Neural cell (in vitro differentiated cells): Measurements from ENCODE around the gene CDON. TPM values are rescaled to one million over a fixed set of nuclear protein-coding genes. Genes with fewer than 3 reads are reported as not detected.

Experiments used
- H2AFZ ChIP-seq: fragments of 200-600, 300-800 bp; sonication (generic), shearing (Covaris generic); 2 replicates; pipeline ENCODE4 v1.6.0; 2014; ENCODE audit warnings: low read depth, mild to moderate bottlenecking, antibody characterized with exemption, low read length, moderate library complexity
- H3F3A ChIP-seq: fragments of 200-600 bp; shearing (Covaris generic); 2 replicates; pipeline ENCODE4 v1.6.1; 2016; ENCODE audit warnings: mild to moderate bottlenecking, moderate library complexity, mixed read lengths, antibody characterized with exemption, low read length; ENCODE audit not compliant: insufficient read depth, poor library complexity, severe bottlenecking
- H3K27ac ChIP-seq: fragments of 200-600, 300-800 bp; sonication (generic), shearing (Covaris generic); 2 replicates; pipeline ENCODE4 v1.5.1; 2014; ENCODE audit warnings: mild to moderate bottlenecking, low read length, moderate library complexity
- H3K27me3 ChIP-seq: fragments of 300-800, 200-600 bp; sonication (generic), shearing (Covaris generic); 2 replicates; pipeline ENCODE4 v1.6.0; 2014; ENCODE audit warnings: mild to moderate bottlenecking, low read depth, low read length, moderate library complexity; ENCODE audit not compliant: insufficient read depth
- H3K36me3 ChIP-seq: fragments of 300-800, 200-600 bp; sonication (generic), shearing (Covaris generic); 2 replicates; pipeline ENCODE4 v1.5.1; 2014; ENCODE audit warnings: mild to moderate bottlenecking, antibody characterized with exemption, low read length, moderate library complexity; ENCODE audit not compliant: insufficient read depth
- H3K4me2 ChIP-seq: fragments of 300-800, 200-600 bp; sonication (generic), shearing (Covaris generic); 2 replicates; pipeline ENCODE4 v1.6.0; 2014; ENCODE audit warnings: mild to moderate bottlenecking, low read length
- H3K4me3 ChIP-seq: fragments of 300-800, 200-600 bp; sonication (generic), shearing (Covaris generic); 2 replicates; pipeline ENCODE4 v1.5.1; 2014; ENCODE audit warnings: mild to moderate bottlenecking, low read length, moderate library complexity
- H3K79me2 ChIP-seq: fragments of 200-600 bp; shearing (Covaris generic); replicated peaks from 2 replicates; pipeline ENCODE4 v1.6.0; 2014; ENCODE audit warnings: mild to moderate bottlenecking, low read length, moderate library complexity; ENCODE audit not compliant: insufficient read depth
- H3K9ac ChIP-seq: fragments of 300-800, 200-600 bp; sonication (generic), shearing (Covaris generic); 2 replicates; pipeline ENCODE4 v1.6.1; 2016; ENCODE audit warnings: mild to moderate bottlenecking, low read length, mixed read lengths
- H3K9me2 ChIP-seq: fragments of 200-600 bp; shearing (Covaris generic); 2 replicates; pipeline ENCODE4 v1.6.1; 2016; ENCODE audit warnings: mild to moderate bottlenecking, low read length, mixed read lengths; ENCODE audit not compliant: insufficient read depth
- H3K9me3 ChIP-seq: fragments of 200-600, 300-800 bp; sonication (generic), shearing (Covaris generic); 2 replicates; pipeline ENCODE4 v1.6.1; 2016; ENCODE audit warnings: mild to moderate bottlenecking, mixed run types, low read length, moderate library complexity, mixed read lengths
- H4K20me1 ChIP-seq: fragments of 200-600 bp; shearing (Covaris generic); 2 replicates; pipeline ENCODE4 v1.6.1; 2016; ENCODE audit warnings: mild to moderate bottlenecking, mixed run types; ENCODE audit not compliant: insufficient read depth
- CTCF ChIP-seq: fragments of 450-650 bp; IDR thresholded peaks from 2 replicates; pipeline ENCODE4 v1.5.1; 2014; ENCODE audit warnings: antibody characterized with exemption, mild to moderate bottlenecking, moderate library complexity; ENCODE audit not compliant: poor library complexity, severe bottlenecking
- EP300 ChIP-seq: fragments of 450-650 bp; conservative IDR thresholded peaks from 2 replicates; pipeline ENCODE4 v1.6.1; 2014; ENCODE audit warnings: antibody characterized with exemption, mild to moderate bottlenecking, moderate library complexity; ENCODE audit not compliant: poor library complexity, severe bottlenecking
- EZH2 ChIP-seq: fragments of 200-600, 300-800 bp; shearing (Covaris generic), sonication (generic); IDR thresholded peaks from 2 replicates; pipeline ENCODE4 v1.6.1; 2014; ENCODE audit warnings: antibody characterized with exemption, low read length, borderline replicate concordance, mild to moderate bottlenecking; ENCODE audit not compliant: insufficient read depth, poor library complexity, severe bottlenecking
- MXI1 ChIP-seq: fragments of 450-650 bp; conservative IDR thresholded peaks from 2 replicates; pipeline ENCODE4 v1.6.1; 2014; ENCODE audit warnings: antibody characterized with exemption, mild to moderate bottlenecking; ENCODE audit not compliant: poor library complexity, severe bottlenecking
- POLR2AphosphoS5 ChIP-seq: IDR thresholded peaks from 2 replicates; pipeline ENCODE4 v1.6.1; 2012
- RAD21 ChIP-seq: fragments of 450-650 bp; conservative IDR thresholded peaks from 2 replicates; pipeline ENCODE4 v1.6.1; 2014; ENCODE audit warnings: antibody characterized with exemption, mild to moderate bottlenecking, moderate library complexity
- REST ChIP-seq: IDR thresholded peaks from 2 replicates; pipeline ENCODE4 v1.6.1; 2012; ENCODE audit warnings: borderline replicate concordance
- SMC3 ChIP-seq: fragments of 450-650 bp; conservative IDR thresholded peaks from 2 replicates; pipeline ENCODE4 v1.6.1; 2014; ENCODE audit warnings: antibody characterized with exemption, mild to moderate bottlenecking, moderate library complexity; ENCODE audit not compliant: poor library complexity
- TAF1 ChIP-seq: IDR thresholded peaks from 2 replicates; pipeline ENCODE4 v1.6.1; 2012; ENCODE audit warnings: low read depth
- polyA plus RNA-seq: library from polyadenylated mRNA; depleted of rRNA; stranded (reverse); fragments of >200 nt; gene quantifications from 2 replicates; pipeline ENCODE4 v1.2.3, GENCODE V29; 2014

CDON gene
- polyA plus RNA-seq, 1 donor from 2014 or later: 44.1 TPM

- no peak for TF ChIP-seq REST
- no peak for TF ChIP-seq MXI1
- TF ChIP-seq EZH2: no peak
- TF ChIP-seq TAF1: no peak
- TF ChIP-seq EP300: no peak
- TF ChIP-seq CTCF: no peak
- TF ChIP-seq RAD21: no peak
- no peak for TF ChIP-seq POLR2AphosphoS5
- no peak for TF ChIP-seq SMC3
- H3K79me2 ChIP-seq: no peaks in the 10 kb centered on the region
- no peak overlapping the region for H3K27ac ChIP-seq
- H3K9me3 ChIP-seq: no peaks in the 10 kb centered on the region
- no peak overlapping the region for H3K4me3 ChIP-seq
- H3K4me2 ChIP-seq: no peak overlapping the region
- no peaks in the 10 kb centered on the region for H3K27me3 ChIP-seq
- H3K9ac ChIP-seq: no peak overlapping the region
- no peaks in the 10 kb centered on the region for H3K9me2 ChIP-seq
- H3F3A ChIP-seq: no peaks in the 10 kb centered on the region
- H3K36me3 ChIP-seq: no peaks in the 10 kb centered on the region
- no peak overlapping the region for H2AFZ ChIP-seq
- H4K20me1 ChIP-seq: no peaks in the 10 kb centered on the region
Measured at GRCh38 chr11:125938418-125938817, 124.2 kb downstream of the CDON start.

- H3K36me3 ChIP-seq: no peaks in the 10 kb centered on the region
- no peak overlapping the region for H3K27ac ChIP-seq
- no peak overlapping the region for H2AFZ ChIP-seq
- no peaks in the 10 kb centered on the region for H3K9me2 ChIP-seq
- no peaks in the 10 kb centered on the region for H3K9me3 ChIP-seq
- H3K4me2 ChIP-seq: no peak overlapping the region
- no peaks in the 10 kb centered on the region for H3K27me3 ChIP-seq
- no peaks in the 10 kb centered on the region for H3F3A ChIP-seq
- no peak for TF ChIP-seq CTCF
- no peak for TF ChIP-seq MXI1
- no peak for TF ChIP-seq TAF1
- no peak for TF ChIP-seq POLR2AphosphoS5
- TF ChIP-seq EZH2: no peak
- TF ChIP-seq SMC3: no peak
- no peak for TF ChIP-seq REST
- no peak for TF ChIP-seq RAD21
- TF ChIP-seq EP300: no peak
- H3K4me3 ChIP-seq: no peak overlapping the region
- no peaks in the 10 kb centered on the region for H4K20me1 ChIP-seq
- H3K9ac ChIP-seq: no peak overlapping the region
- no peaks in the 10 kb centered on the region for H3K79me2 ChIP-seq
Measured at GRCh38 chr11:125935618-125936199, 127.0 kb downstream of the CDON start.
